ENCODE measurements around the gene RAB20.

RAB20 gene

DNA sequence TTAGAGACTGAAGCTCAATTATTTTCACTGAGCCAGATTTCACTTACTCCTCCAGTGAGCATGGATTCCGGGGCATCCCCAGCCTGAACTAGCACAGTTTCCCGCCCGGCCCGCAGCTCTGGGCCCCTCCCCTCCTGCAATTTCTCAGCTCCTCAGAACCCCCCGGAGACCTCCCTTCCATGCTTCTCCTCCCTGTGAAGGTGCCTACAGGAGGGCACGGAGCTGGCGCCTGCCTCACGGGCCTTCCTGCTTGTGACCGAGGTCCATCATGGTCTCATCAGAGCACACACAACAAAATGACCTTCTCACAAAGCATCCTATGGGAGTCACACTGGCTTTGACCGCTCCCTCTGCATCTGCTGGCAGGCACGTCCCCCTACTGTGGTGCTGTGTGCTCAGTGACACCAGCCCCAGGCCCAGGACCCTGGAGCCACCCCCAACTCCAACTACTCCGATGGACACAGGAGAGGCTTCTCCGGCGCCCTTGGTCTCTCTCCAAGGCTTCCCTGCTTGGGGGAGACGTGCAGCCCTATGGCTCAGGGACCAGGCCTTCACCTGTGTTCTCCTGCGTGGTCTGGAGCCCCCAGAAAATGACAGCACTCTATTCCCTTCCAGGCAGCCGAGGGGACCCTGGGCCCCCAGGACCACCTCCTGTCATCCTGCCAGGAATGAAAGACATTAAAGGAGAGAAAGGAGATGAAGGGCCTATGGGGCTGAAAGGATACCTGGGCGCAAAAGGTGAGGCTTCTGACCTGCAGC, 77.1 kb downstream of the RAB20 start:
- DNase-seq (ENCODE audit: low read depth) = no peak
- no peak overlapping the region for H3K4me3 ChIP-seq (ENCODE audit: low read length)
- TF ChIP-seq, protein P1, sequence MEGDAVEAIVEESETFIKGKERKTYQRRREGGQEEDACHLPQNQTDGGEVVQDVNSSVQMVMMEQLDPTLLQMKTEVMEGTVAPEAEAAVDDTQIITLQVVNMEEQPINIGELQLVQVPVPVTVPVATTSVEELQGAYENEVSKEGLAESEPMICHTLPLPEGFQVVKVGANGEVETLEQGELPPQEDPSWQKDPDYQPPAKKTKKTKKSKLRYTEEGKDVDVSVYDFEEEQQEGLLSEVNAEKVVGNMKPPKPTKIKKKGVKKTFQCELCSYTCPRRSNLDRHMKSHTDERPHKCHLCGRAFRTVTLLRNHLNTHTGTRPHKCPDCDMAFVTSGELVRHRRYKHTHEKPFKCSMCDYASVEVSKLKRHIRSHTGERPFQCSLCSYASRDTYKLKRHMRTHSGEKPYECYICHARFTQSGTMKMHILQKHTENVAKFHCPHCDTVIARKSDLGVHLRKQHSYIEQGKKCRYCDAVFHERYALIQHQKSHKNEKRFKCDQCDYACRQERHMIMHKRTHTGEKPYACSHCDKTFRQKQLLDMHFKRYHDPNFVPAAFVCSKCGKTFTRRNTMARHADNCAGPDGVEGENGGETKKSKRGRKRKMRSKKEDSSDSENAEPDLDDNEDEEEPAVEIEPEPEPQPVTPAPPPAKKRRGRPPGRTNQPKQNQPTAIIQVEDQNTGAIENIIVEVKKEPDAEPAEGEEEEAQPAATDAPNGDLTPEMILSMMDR (conservative IDR thresholded peaks at IDR 0.05; ENCODE audit: low read length) = no peak

DNA sequence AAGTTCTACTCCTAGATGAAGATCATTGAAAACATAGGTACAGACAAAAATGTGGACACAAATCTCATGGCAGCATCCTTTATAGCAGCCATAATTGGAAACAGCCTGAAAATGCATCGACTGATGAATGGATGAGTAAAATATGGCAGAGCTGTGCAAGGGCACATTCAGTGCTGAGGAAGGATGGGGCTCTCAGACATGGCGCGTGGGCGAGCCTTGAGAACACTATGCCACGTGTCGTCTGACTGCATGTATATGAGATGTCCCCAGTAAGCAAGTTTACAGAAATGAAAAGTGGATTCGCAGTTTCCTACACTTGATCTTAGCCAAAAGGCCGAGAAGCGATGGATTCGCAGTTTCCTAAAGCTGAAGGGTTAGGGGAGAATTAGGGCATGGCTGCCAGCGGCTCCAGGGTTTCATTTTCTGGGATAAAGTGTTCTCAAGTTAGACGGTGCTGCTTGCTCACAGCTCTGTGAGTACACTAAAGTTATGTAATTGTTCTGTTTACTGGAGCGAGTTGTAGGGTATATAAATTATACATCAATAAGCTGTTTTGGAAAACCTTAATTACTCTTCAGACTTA, 78.0 kb downstream of the RAB20 start:
- no peak for DNase-seq (ENCODE audit: low read depth)
- TF ChIP-seq, protein P1 (conservative IDR thresholded peaks at IDR 0.05; ENCODE audit: low read length) = no peak
- H3K4me3 ChIP-seq (ENCODE audit: low read length) = no peak overlapping the region

DNA sequence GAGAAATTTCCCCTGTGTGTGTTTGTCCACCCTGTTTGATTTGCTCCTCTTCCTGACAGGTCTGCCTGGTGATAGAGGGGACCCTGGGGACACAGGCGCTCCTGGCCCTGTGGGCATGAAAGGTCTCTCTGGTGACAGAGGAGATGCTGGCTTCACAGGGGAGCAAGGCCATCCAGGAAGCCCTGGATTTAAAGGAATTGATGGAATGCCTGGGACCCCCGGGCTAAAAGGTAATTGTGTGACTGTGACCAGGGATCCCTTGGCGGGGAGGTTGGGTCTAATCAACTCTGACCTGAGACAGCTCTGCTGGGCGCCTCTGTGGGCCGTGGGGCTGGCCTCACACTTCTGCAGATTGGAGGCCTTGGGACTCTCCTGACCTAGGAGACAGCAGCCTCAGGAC, 81.4 kb downstream of the RAB20 start:
- H3K4me3 ChIP-seq (ENCODE audit: low read length) = no peak overlapping the region
- DNase-seq (ENCODE audit: low read depth) = no peak
- TF ChIP-seq, protein P1 (conservative IDR thresholded peaks at IDR 0.05; ENCODE audit: low read length) = no peak

DNA sequence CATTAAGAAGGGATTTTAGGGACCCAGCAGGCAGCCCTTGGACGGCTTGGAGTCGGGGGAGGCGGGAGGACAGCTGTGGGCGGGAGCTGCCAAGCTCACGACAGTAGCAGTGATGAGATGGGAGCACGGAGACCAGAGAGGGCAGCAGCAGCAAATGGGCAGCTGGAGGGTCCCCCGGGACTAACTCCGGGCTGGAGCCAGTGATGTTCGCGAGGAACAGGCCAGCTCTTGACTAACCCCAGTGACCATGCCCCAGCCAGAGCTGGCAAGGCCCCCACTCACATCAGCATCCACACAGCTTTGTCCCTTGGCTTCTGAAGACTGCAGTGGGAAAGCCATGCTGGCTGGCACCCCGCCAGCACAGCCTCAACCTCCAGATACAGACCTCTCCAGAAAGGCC, 81.9 kb downstream of the RAB20 start:
- TF ChIP-seq, protein P1 (conservative IDR thresholded peaks at IDR 0.05; ENCODE audit: low read length) = no peak
- H3K4me3 ChIP-seq (ENCODE audit: low read length) = no peak overlapping the region
- no peak for DNase-seq (ENCODE audit: low read depth)

DNA sequence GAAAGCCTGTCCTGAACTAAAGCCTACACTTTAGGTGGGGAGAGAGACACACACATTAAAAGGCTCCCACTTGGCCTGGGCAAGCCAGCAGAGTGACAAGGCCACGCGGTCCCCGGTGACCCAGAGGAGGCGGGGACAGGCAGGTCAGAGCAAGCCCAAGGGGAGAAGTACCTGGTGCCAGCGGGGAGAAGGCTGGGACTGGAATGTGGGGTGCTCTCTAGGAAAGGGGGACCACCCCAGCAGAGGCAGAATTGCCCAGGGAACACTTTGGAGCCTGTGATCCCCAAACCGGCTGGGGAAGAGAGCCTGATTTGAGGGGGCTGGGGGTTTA, 82.3 kb downstream of the RAB20 start:
- TF ChIP-seq, protein P1 (conservative IDR thresholded peaks at IDR 0.05; ENCODE audit: low read length) = no peak

DNA sequence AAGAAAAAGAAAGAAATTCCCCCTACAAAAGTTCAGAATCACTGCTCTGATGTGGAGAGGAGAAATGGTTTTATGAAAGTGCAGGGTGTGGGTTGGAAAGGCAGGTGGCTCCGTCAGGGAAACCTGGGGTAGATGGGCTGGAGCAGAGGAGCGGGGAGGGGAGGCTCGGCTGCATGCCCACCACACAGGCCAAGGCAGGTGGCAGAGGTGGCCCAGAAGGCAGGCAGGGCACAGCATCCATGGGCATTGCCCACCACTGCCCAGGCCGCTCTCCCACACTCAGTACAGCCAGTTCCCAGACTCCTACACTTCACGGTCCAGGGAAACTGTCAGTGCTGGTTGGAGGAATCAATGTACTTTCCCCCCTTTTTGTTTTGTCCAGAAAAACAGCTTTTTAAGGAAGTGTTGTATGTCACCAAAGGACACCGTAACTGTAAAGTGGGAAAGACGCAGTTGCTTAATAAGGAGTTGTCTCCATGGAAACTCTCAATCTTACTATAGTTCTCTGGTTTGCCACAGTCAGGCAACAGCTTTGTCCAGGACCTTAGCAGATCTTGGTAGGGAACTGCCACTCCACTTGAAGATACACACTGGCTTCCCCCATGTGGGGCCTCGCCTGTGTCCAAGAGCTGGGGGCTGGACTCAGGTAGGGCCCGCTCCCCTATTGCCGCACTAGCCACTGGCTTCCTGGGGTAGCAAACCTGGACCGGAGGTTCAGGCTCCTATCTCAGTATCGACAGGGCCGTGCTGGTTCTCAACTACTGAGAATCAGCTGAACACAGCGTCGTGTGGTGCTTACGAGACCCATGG, 82.9 kb downstream of the RAB20 start:
- TF ChIP-seq, protein P1 (conservative IDR thresholded peaks at IDR 0.05; ENCODE audit: low read length) = no peak
- no peak overlapping the region for H3K4me3 ChIP-seq (ENCODE audit: low read length)
- no peak for DNase-seq (ENCODE audit: low read depth)

More for the DNA sequence above, 82.3 kb downstream of the RAB20 start:
- no peak for DNase-seq (ENCODE audit: low read depth)
- no peak overlapping the region for H3K4me3 ChIP-seq (ENCODE audit: low read length)
